ENCODE measurements around the gene CA11. TPM values are rescaled to one million over a fixed set of nuclear protein-coding genes. Genes with fewer than 3 reads are reported as not detected.

Gene CA11
- total and polyA plus RNA-seq, 9 of the 15 experiments (the other 6 are each of a cell fraction or from before 2014, with no cell fraction given) = 2.9 to 19.9 (median 8.3) TPM

DNA sequence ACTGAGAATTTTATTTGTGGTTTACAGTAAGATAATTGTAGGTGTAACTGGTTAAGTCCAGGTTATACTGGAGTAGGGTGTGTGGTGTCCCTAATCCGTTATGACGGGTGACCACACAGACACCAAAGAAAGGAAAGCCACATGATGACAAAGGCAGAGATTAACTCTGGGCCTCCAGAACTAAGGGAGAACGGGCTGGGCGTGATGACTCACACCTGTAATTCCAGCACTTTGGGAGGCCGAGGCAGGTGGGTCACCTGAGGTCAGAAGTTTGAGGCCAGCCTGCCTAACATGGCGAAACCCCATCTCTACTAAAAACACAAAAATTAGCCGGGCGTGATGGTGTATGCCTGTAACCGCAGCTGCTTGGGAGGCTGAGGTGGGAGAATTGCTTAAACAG lies 39.6 kb upstream of the CA11 start (continued):
- TF ChIP-seq CTCFL (IDR thresholded peaks at IDR 0.05; ENCODE audit: borderline replicate concordance, insufficient read depth, low read depth, low read length, poor library complexity, severe bottlenecking) (no peak), ZNF143 (CRISPR knock-in tag; IDR thresholded peaks at IDR 0.05) (no peak), PHF8 (IDR thresholded peaks at IDR 0.05; ENCODE audit: borderline replicate concordance, low read length) (no peak), JUND (IDR thresholded peaks at IDR 0.05; ENCODE audit: borderline replicate concordance, low read depth, low read length) (peak; percentile 71), JUND (tag; IDR thresholded peaks at IDR 0.05; ENCODE audit: borderline replicate concordance, low read depth, low read length) (peak; percentile 74; the same call in 2 of the 3 replicates)
- TF ChIP-seq, protein P1, sequence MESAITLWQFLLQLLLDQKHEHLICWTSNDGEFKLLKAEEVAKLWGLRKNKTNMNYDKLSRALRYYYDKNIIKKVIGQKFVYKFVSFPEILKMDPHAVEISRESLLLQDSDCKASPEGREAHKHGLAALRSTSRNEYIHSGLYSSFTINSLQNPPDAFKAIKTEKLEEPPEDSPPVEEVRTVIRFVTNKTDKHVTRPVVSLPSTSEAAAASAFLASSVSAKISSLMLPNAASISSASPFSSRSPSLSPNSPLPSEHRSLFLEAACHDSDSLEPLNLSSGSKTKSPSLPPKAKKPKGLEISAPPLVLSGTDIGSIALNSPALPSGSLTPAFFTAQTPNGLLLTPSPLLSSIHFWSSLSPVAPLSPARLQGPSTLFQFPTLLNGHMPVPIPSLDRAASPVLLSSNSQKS (CRISPR knock-in tag; IDR thresholded peaks at IDR 0.05) = no peak
- TF ChIP-seq, protein P2, sequence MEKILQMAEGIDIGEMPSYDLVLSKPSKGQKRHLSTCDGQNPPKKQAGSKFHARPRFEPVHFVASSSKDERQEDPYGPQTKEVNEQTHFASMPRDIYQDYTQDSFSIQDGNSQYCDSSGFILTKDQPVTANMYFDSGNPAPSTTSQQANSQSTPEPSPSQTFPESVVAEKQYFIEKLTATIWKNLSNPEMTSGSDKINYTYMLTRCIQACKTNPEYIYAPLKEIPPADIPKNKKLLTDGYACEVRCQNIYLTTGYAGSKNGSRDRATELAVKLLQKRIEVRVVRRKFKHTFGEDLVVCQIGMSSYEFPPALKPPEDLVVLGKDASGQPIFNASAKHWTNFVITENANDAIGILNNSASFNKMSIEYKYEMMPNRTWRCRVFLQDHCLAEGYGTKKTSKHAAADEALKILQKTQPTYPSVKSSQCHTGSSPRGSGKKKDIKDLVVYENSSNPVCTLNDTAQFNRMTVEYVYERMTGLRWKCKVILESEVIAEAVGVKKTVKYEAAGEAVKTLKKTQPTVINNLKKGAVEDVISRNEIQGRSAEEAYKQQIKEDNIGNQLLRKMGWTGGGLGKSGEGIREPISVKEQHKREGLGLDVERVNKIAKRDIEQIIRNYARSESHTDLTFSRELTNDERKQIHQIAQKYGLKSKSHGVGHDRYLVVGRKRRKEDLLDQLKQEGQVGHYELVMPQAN (IDR thresholded peaks at IDR 0.05; ENCODE audit: borderline replicate concordance) = no peak
- TF ChIP-seq, protein P3, sequence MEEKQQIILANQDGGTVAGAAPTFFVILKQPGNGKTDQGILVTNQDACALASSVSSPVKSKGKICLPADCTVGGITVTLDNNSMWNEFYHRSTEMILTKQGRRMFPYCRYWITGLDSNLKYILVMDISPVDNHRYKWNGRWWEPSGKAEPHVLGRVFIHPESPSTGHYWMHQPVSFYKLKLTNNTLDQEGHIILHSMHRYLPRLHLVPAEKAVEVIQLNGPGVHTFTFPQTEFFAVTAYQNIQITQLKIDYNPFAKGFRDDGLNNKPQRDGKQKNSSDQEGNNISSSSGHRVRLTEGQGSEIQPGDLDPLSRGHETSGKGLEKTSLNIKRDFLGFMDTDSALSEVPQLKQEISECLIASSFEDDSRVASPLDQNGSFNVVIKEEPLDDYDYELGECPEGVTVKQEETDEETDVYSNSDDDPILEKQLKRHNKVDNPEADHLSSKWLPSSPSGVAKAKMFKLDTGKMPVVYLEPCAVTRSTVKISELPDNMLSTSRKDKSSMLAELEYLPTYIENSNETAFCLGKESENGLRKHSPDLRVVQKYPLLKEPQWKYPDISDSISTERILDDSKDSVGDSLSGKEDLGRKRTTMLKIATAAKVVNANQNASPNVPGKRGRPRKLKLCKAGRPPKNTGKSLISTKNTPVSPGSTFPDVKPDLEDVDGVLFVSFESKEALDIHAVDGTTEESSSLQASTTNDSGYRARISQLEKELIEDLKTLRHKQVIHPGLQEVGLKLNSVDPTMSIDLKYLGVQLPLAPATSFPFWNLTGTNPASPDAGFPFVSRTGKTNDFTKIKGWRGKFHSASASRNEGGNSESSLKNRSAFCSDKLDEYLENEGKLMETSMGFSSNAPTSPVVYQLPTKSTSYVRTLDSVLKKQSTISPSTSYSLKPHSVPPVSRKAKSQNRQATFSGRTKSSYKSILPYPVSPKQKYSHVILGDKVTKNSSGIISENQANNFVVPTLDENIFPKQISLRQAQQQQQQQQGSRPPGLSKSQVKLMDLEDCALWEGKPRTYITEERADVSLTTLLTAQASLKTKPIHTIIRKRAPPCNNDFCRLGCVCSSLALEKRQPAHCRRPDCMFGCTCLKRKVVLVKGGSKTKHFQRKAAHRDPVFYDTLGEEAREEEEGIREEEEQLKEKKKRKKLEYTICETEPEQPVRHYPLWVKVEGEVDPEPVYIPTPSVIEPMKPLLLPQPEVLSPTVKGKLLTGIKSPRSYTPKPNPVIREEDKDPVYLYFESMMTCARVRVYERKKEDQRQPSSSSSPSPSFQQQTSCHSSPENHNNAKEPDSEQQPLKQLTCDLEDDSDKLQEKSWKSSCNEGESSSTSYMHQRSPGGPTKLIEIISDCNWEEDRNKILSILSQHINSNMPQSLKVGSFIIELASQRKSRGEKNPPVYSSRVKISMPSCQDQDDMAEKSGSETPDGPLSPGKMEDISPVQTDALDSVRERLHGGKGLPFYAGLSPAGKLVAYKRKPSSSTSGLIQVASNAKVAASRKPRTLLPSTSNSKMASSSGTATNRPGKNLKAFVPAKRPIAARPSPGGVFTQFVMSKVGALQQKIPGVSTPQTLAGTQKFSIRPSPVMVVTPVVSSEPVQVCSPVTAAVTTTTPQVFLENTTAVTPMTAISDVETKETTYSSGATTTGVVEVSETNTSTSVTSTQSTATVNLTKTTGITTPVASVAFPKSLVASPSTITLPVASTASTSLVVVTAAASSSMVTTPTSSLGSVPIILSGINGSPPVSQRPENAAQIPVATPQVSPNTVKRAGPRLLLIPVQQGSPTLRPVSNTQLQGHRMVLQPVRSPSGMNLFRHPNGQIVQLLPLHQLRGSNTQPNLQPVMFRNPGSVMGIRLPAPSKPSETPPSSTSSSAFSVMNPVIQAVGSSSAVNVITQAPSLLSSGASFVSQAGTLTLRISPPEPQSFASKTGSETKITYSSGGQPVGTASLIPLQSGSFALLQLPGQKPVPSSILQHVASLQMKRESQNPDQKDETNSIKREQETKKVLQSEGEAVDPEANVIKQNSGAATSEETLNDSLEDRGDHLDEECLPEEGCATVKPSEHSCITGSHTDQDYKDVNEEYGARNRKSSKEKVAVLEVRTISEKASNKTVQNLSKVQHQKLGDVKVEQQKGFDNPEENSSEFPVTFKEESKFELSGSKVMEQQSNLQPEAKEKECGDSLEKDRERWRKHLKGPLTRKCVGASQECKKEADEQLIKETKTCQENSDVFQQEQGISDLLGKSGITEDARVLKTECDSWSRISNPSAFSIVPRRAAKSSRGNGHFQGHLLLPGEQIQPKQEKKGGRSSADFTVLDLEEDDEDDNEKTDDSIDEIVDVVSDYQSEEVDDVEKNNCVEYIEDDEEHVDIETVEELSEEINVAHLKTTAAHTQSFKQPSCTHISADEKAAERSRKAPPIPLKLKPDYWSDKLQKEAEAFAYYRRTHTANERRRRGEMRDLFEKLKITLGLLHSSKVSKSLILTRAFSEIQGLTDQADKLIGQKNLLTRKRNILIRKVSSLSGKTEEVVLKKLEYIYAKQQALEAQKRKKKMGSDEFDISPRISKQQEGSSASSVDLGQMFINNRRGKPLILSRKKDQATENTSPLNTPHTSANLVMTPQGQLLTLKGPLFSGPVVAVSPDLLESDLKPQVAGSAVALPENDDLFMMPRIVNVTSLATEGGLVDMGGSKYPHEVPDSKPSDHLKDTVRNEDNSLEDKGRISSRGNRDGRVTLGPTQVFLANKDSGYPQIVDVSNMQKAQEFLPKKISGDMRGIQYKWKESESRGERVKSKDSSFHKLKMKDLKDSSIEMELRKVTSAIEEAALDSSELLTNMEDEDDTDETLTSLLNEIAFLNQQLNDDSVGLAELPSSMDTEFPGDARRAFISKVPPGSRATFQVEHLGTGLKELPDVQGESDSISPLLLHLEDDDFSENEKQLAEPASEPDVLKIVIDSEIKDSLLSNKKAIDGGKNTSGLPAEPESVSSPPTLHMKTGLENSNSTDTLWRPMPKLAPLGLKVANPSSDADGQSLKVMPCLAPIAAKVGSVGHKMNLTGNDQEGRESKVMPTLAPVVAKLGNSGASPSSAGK (IDR thresholded peaks at IDR 0.05) = no peak

All from K562 (cell line).